ENCODE data around the gene VPS72. TPM values are rescaled to one million over a fixed set of nuclear protein-coding genes. Genes with fewer than 3 reads are reported as not detected.
A peak's percentile ranks its signal among the peaks of the same experiment; 100 is the strongest.

The VPS72 gene
- total RNA-seq, 1 experiment from 2014 or later = 116 TPM

DNA sequence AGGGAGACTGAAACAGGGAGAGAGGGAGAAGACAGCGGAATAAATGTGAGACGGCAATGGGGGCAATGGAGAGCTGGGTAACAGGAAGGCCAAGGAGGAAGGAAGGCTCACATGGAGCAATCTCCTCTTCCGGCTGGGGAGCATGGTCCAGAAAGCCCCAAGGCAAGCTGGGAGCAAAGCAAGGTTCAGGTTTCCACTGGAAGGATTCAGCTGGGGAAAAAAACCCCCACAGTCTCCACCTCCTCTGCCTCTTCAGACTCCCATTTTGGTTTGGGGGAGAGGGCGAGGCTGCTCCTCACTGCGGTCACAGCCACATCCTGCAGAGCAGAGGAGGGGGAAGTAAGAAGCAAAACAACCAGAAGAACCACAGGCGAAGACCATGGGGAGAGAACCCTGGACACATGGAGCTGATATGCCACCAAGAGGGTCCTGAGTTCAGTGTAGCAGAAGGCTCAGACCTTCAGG, 32.9 kb downstream of the VPS72 start:
- in situ Hi-C loops (cut with HindIII; ENCODE audit: low pct_unique_long_range_greater_than_20kb, low sequenced_read_pairs) = loop anchor here (10.0 kb wide), 1 partner anchor 62 kb away; no protein-coding TSS in a partner anchor
- DNase-seq (ENCODE audit: low read depth, low spot score) = no peak

DNA sequence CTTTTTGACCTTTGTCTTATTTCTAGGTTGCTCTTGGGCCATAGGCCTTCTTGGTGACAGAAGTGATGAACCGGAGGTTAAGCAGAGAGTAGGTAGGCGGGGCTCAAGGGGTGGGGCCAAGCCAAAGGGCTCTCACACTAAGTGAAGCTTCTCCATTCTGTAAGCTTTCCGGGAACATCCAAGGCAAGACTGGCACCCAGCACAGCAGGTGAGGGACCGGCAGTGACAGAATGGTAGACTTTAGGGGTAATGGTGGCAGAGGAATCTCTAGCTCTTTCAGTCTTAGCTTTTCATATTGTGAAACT, 33.5 kb downstream of the VPS72 start, which contains the start of gene TNFAIP8L2:
Gene TNFAIP8L2, plus strand, starts transcription at position 135 of the 305 bp plus-strand sequence. CDS start 2,049 bp downstream, outside the sequence.
- DNase-seq (ENCODE audit: low read depth, low spot score) = peak; percentile 50
- in situ Hi-C loops (cut with HindIII; ENCODE audit: low pct_unique_long_range_greater_than_20kb, low sequenced_read_pairs) = loop anchor here (10.0 kb wide), 1 partner anchor 62 kb away; no protein-coding TSS in a partner anchor

DNA sequence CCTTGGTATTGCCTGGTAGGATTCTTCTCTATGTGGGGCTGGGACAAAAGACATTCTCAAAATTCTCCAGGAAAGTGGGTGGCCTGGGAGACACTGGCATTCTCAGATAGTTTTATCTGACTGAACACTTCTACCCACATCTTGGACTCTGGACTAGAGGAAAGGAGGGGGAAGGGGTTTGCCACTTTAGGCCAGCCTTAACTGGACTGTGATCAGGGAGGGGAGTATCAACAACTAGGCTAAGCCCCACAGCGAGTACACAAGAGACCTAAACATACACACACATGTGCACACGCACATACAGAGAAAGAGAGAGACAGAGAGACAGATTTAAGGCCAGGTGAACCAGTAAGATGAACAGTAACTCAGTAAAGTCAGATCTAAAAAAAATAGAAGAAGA, 42.3 kb downstream of the VPS72 start:
- in situ Hi-C loops (cut with HindIII; ENCODE audit: low pct_unique_long_range_greater_than_20kb, low sequenced_read_pairs) = no loop called here
- no peak for DNase-seq (ENCODE audit: low read depth, low spot score)

DNA sequence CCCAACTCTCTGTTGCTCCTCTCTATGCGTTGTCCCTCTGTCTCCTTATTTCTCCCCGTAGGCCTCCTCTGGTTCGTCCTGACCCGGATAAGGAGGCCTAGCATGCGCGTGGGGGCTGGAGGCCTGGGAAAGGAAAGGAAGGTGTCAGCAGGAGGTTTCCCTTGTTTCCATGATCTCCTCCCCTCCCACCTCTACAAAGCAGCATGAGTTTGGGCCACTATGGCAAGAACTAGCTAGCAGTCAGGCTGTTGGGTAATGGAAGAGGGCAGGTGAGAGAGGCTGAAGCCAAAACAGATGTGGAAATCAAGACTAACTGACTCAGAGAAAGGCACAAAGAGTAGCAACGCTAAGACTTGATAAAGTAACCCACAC, 42.9 kb downstream of the VPS72 start:
- in situ Hi-C loops (cut with HindIII; ENCODE audit: low pct_unique_long_range_greater_than_20kb, low sequenced_read_pairs) = no loop called here

DNA sequence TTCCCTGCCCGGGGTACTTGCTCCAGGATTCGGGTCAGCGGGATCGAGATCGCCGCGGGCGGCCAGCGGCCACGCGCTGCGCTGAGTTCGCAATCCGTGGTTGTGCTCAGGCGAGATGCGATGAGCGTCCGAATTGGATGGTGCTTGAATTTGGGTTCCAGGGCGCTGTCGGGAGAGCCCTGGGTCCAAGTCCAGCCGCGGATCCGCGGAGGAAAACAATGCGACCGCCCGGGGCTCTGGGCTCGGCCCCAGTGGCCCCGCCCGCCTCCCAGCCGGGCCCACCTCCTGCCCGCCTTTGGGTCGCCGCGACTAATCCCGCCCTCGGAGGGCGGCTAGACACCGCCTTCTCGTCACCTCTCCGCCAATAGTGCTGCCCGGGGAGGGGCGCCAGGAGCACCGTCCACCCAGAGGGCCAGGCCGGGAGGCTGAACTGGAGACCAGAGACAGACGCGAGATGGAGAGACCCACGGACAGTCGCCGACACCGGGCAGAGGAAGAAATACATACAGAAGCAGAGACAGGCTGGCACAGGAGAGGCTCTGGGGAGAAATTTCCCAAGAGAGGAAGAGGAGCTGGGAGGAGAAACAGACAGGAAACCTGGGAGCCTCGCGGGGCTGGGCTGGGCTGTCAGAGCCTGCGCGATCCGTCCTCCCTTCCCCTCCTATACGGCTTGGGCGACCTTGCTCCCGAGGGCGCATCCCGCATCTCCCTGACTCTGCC, 43.4 kb downstream of the VPS72 start, which contains the start of gene SEMA6C:
Gene SEMA6C, minus strand, starts transcription at position 220 of the 720 bp plus-strand sequence. CDS start 4,010 bp downstream, outside the sequence.
- in situ Hi-C loops (cut with HindIII; ENCODE audit: low pct_unique_long_range_greater_than_20kb, low sequenced_read_pairs) = no loop called here
- peak; percentile 92 for DNase-seq (ENCODE audit: low read depth, low spot score)

More for the DNA sequence above, 42.9 kb downstream of the VPS72 start:
- DNase-seq (ENCODE audit: low read depth, low spot score) = no peak

DNA sequence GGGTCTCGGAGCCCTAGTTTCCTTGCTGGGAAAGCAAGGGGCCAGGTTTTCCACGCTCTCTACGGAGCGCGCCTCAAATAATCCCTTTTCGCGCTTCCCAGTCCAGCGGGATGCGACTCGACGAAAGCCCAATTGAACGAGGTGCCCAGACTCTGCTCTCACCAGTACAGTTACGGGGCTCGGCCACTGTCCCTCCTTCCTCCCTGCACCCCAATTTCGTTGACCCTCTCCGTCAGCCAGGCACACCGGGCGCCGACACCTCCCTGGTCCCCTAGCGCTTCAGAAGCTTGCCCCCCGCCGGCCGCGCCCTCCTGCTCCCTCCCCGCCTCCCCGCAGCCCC, 44.0 kb downstream of the VPS72 start:
- in situ Hi-C loops (cut with HindIII; ENCODE audit: low pct_unique_long_range_greater_than_20kb, low sequenced_read_pairs) = no loop called here
- DNase-seq (ENCODE audit: low read depth, low spot score) = no peak

DNA sequence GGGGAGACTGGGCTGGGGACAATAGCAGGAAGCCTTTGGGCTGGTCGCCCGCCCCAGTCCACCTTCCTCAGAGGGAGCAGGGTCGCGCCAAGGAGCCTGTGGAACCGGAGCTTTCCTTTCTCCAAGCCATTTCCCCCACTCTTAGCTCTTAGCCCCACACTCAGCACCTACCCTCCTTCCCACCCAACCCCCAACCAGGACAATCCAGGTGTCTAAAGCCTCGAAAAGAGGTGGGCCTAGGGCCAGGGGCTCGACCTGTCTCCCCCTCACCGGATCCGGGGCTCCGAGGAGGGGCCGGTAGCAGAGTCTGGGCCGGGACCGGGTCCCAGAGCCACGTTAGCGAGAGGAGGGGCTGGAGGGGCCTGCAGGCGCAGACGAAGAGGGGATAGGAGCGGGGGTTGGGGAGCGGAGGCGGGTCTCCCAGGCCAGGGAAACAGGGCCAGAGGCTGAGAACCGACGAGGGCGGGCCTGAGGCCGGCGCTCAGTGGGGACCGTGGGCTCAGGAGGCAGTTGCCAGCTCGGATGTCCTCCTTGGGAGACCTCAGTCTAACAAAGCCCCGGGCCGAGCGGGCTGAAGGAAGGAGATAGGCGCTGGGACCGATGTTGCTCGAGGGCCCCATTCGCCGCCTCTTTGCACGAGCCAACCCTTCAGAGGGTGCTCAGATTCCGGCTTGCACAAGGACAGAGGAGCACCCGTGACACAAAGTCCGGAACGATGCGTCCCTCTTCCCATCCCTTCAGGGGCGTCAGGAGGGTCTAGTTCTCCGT, 44.5 kb downstream of the VPS72 start:
- in situ Hi-C loops (cut with HindIII; ENCODE audit: low pct_unique_long_range_greater_than_20kb, low sequenced_read_pairs) = no loop called here
- DNase-seq (ENCODE audit: low read depth, low spot score) = no peak

DNA sequence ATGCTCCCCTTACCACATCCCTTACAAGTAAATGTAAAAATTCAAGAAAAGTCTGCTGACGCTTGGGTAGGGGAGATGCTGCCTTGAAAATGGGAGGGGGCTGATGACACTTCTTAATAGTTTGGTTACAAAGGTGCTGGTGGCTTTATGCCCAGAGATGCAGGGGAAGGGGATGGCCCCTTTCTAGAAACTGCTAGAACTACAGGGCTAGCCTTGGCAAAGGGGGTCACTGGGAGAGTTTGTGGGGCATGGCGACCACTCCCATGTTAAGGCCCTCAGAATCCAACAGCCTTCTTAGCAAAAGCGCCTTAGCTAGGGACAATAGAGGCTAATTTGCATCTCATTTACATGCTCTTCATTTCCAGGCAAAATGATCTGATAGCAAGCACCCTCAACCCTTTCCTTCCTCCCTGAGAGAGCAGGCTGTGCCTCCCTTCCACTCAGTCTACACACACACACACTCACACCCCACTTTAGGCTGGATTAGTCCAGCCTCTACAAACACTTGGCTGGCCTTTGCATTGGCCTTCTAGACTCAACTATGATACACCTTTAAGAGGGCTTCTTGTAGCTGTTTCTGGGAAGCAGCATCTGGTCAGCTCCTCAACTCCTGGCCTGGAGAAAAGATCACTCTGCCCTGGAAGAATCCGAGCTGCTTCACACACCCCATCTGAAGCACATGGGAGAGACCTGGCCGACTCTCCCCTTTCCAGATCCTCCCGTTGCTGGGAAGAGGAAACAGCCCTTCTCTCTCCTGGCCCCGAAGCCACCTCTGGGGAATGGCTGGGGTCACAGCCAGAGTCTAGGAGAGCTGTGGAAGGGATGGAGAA, 45.3 kb downstream of the VPS72 start:
- in situ Hi-C loops (cut with HindIII; ENCODE audit: low pct_unique_long_range_greater_than_20kb, low sequenced_read_pairs) = no loop called here

DNA sequence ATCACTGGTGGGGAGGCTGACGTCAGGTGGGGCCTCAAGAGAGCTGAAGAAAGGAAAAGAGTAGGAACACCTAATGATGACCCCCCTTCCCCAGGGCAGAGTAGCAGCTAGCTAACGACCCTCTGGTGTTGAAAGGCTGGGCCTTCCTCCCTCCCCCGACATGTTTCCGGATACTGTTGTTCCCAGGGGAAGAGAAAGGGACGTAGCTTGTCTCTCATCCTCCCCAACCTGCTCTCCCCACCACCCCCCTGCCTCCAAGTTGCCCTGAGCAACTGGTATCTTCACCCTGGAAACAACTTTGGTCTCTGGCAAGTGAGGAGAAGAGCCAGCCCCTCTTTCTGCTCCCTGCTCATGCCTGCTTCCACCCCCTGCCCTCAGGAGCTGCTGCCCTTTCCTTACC, 46.0 kb downstream of the VPS72 start:
- in situ Hi-C loops (cut with HindIII; ENCODE audit: low pct_unique_long_range_greater_than_20kb, low sequenced_read_pairs) = no loop called here

More for the DNA sequence above, 45.3 kb downstream of the VPS72 start:
- DNase-seq (ENCODE audit: low read depth, low spot score) = no peak

DNA sequence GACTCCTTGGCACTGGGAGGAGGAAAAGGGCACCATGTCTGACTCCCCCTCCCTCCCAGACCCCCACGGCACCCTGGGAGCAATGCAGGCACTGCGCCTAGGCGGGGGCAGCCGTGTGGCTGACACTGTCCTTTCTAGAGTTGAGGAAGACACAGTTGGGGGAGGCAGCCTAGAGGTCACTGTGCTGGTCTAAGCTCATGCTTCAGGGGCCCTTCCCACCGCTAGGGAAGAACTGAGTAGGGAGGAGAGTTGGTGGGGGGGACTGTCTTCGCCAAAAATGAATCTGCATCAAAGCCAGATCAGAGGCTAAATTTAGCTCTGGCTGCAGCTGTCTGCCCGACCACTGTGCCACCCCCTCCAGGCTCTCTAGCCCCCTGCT, 47.0 kb downstream of the VPS72 start:
- in situ Hi-C loops (cut with HindIII; ENCODE audit: low pct_unique_long_range_greater_than_20kb, low sequenced_read_pairs) = no loop called here
- no peak for DNase-seq (ENCODE audit: low read depth, low spot score)

More for the DNA sequence above, 46.0 kb downstream of the VPS72 start:
- no peak for DNase-seq (ENCODE audit: low read depth, low spot score)

DNA sequence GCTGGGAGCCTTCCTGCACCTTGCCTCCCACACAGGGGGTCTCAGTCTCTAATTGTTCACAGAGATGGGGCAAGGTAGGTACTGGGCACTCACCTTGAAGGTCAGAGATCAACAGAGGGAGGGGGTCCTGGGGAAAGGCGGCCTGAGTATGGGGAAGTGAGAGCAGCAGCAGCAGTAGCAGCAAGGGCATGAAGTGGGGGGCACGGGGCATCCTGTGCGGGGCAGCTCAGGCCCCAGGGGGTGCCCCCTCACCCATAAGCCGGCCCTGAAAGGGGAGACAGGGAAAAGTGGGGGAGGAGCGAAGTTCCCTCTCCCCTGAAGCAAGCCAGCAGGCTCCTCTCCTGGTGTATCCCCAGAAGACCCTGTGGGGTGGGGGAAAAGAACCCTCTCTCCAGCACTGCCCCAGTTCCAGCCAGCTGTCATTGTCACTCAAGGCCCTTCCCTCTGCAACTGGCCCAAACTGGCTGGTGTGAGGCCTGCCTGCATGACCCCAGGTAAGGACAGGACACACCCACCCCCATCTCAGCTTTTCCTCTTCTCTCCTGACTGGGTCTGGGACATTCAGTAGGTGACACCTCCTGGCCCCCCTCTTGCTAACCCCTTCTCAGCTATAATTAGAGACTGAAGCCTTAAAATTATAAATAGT, 47.5 kb downstream of the VPS72 start:
- DNase-seq (ENCODE audit: low read depth, low spot score) = no peak
- in situ Hi-C loops (cut with HindIII; ENCODE audit: low pct_unique_long_range_greater_than_20kb, low sequenced_read_pairs) = no loop called here

DNA sequence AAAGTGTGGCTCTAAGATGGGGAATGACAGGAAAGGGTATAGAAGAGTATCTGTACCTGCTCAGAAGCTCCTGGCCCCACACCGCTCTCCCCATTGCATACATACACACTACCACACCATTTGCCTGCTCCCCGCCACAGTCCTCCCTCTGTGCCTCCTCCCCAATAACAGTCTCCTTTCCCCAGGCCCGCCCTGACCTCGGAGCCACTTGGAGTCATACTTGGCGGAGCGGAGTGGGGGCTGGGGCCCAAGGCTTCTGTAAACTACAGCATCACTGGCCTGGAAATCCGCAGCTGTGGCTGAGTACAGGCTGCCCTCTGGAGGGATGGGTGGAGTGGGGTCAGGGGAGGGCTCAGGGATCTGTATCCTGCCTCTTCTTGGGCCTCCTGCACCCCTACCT, 52.2 kb downstream of the VPS72 start:
- in situ Hi-C loops (cut with HindIII; ENCODE audit: low pct_unique_long_range_greater_than_20kb, low sequenced_read_pairs) = no loop called here
- DNase-seq (ENCODE audit: low read depth, low spot score) = no peak

DNA sequence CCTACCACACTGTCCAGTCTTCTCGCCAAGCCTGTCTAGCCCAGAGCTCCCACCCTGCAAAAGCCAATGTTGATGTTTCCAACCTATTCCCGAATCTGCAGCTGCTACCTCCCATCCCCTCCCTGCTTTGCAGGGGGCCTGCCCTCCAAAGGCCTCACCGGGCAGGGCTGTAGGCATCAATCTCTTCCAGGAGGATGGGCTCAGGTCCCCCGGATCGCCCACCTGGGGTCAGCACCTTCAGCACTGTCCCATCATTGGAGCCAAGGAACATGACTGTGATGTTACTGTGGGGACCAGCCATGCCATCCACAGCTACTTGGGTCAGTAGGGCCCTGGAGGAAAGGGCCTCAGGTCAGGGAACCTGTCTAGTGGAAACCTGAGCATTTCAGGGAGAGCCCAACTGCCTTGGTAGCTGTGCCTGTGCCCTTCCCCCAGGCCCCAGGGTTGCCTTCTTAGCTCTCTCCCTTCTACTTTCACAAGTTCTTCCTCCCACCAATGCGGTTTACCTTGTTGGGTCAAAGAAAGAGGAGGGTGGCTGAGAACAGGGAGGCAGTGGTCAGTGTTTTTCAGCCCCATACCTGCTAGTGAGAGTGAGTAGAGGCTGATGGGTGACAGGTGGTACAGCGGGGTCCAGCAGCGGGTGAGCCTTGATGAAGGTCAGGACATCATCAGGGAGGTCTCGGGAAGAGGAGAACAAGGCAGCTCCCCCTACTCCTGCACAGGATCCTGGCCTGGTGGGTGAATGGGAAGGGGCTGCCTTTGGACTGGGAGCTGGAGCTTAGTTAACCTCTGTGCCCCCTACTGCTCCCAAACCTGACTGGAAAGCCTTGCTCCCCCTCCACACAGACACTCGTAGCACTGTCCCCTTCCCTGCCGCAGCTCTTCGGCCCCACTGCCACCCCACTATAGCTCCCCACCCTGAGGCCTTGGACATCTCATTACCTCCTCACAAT, 54.3 kb downstream of the VPS72 start:
- DNase-seq (ENCODE audit: low read depth, low spot score) = no peak
- in situ Hi-C loops (cut with HindIII; ENCODE audit: low pct_unique_long_range_greater_than_20kb, low sequenced_read_pairs) = no loop called here

DNA sequence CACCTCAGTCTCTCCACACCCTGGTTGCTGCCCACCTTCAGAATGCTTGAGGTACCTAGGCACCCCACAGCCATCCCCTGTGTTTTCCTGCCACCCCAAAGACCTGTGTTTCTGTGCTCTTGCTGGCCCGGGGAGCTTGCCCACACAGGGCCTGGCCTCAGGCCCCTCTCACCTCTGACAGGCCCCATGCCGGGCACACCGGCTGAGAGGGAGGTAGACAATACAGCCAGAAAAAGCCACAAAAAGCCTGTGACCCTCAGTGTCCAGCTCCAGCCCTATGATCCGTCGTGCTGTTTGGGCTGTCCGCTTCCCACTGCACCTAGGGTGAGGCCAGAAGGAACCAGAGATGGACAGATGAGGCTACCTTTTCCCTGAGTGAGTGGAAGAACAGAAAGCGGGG, 55.0 kb downstream of the VPS72 start:
- DNase-seq (ENCODE audit: low read depth, low spot score) = no peak
- in situ Hi-C loops (cut with HindIII; ENCODE audit: low pct_unique_long_range_greater_than_20kb, low sequenced_read_pairs) = loop anchor here (5.0 kb wide), 1 partner anchor 38 kb away; no protein-coding TSS in a partner anchor

DNA sequence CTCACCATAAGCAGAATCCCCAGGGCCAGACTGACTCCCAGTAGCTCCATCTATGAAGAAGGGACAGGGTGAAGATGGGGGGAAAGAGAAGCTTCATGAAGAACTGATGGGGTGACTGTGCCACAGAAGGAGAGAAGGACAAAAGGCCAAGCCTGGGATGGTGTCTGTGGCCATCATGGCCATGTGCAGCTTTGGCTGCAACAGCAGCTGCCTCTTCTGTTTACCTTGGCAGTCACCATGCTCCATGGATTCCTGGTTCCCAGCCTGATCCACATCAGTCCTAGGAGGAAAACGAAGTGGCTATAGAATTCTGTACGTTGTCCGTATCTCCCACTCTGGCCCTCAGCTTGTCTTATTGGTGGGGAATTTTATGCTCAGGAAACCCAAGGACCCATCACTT, 55.6 kb downstream of the VPS72 start:
- no peak for DNase-seq (ENCODE audit: low read depth, low spot score)
- in situ Hi-C loops (cut with HindIII; ENCODE audit: low pct_unique_long_range_greater_than_20kb, low sequenced_read_pairs) = loop anchor here (5.0 kb wide), 1 partner anchor 37 kb away; no protein-coding TSS in a partner anchor

DNA sequence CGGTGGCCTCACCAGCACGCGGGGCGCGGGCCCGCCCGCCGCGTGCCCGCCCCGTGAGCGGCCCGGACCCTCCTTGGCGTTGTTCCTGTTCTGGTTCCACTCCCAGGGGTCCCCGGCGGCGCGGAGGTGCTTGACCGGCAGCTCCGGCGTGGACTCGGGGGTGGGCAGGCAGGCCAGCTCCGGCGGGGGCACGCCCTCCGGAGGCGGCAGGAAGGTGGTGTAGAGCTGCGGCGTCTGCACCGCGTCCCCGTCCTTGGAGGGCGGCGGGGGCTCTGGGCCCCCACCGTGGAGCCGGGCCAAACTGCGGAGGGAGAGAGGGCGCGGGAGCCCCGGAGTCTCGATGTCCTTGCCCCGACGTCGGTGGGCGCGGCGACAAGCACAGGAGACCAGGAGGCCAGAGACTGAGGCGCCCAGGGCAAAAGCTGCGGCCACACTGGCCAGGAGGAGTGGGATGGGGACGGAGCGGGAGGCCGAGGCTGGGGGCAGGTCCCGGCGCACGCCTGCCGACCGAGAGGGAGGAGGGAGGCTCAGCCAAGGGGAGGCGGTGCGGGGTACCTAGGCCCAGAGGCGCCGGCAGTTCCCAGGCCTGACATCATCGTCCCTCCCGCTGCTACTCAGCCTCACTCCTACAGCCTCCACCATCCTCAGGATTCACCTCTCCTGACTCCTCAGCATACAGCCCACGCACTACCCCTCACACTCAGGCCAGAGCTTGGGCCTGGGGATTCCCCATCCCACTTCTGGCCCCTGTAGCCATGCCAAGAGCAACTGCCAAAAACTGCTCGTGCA, 56.8 kb downstream of the VPS72 start:
- no peak for DNase-seq (ENCODE audit: low read depth, low spot score)
- in situ Hi-C loops (cut with HindIII; ENCODE audit: low pct_unique_long_range_greater_than_20kb, low sequenced_read_pairs) = loop anchor here (5.0 kb wide), 1 partner anchor 36 kb away; no protein-coding TSS in a partner anchor

Data from SK-MEL-5 (cell line).